B cell (primary cell): ENCODE results near the gene C9orf78. TPM values are rescaled to one million over a fixed set of nuclear protein-coding genes. Genes with fewer than 3 reads are reported as not detected.

Experiments
- ATAC-seq: fragments of 200-7000 bp; cut with Tn5 transposase; one replicate; pipeline ENCODE4 v1.10.0; 2021; ENCODE audit warnings: low read depth, mild to moderate bottlenecking, moderate number of reproducible peaks, moderate library complexity
- CTCF ChIA-PET: fragments of 350-600 bp; sonication (Branson Sonifier 250); formaldehyde crosslinking; loops from one replicate; lab custom pipeline; 2021; ENCODE audit warnings: antibody characterized with exemption, inconsistent platforms; lab: Charles Lee
- POLR2A ChIA-PET: fragments of 350-600 bp; sonication (Branson Sonifier 250); formaldehyde crosslinking; loops from one replicate; lab custom pipeline; 2021; ENCODE audit warnings: antibody characterized with exemption; lab: Charles Lee
- DNase-seq: peaks from one replicate; pipeline ENCODE4 v3.0.0; 2013
- H2AFZ ChIP-seq: 2 replicates; pipeline ENCODE4 v1.6.1; 2012; ENCODE audit warnings: mild to moderate bottlenecking, low read depth, low read length; ENCODE audit not compliant: insufficient read depth, poor library complexity, severe bottlenecking
- H3K27ac ChIP-seq, 2 donors: 1 replicate in 1 of 2; 2 replicates in 1 of 2; pipeline ENCODE4 v1.5.1; 2012 to 2013; ENCODE audit warnings: low read length in 2 of 2, mild to moderate bottlenecking in 2 of 2, moderate library complexity in 1 of 2
- H3K27me3 ChIP-seq, 4 experiments: fragments of 200-600 bp in 1 of 4; sonication (generic) in 1 of 4; replicated peaks in 1 of 4; 1 replicate in 2 of 4; 2 replicates in 2 of 4; pipeline versions ENCODE4 v1.6.1 to v1.7.0; 2013 to 2016; ENCODE audit warnings: low read length in 3 of 4, mild to moderate bottlenecking in 2 of 4, mixed read lengths in 1 of 4, moderate library complexity in 1 of 4; ENCODE audit not compliant: insufficient read depth in 4 of 4, control insufficient read depth in 3 of 4; ENCODE audit errors: control extremely low read depth in 1 of 4
- H3K36me3 ChIP-seq, 2 experiments: replicated peaks in 1 of 2; 1 replicate in 1 of 2; 2 replicates in 1 of 2; pipeline versions ENCODE4 v1.6.1 to v1.7.1; 2013; ENCODE audit warnings: low read length in 1 of 2; ENCODE audit not compliant: insufficient read depth in 2 of 2, control insufficient read depth in 1 of 2; ENCODE audit errors: control extremely low read depth in 1 of 2, extremely low read depth in 1 of 2
- H3K4me1 ChIP-seq, 2 donors: fragments of 200-600 bp in 1 of 2; sonication (generic) in 1 of 2; 1 replicate in 1 of 2; 2 replicates in 1 of 2; pipeline versions ENCODE4 v1.5.1 to v1.6.1; 2013 to 2017; ENCODE audit warnings: low read length in 2 of 2; ENCODE audit not compliant: control insufficient read depth in 2 of 2, insufficient read depth in 2 of 2
- H3K4me2 ChIP-seq: replicated peaks from 2 replicates; pipeline ENCODE3; 2012; ENCODE audit warnings: mild to moderate bottlenecking, low read depth, low read length; ENCODE audit not compliant: poor library complexity, severe bottlenecking
- H3K4me3 ChIP-seq, 5 experiments: fragments of 200-600 bp in 1 of 5; sonication (generic) in 1 of 5; 1 replicate in 3 of 5; 2 replicates in 2 of 5; pipeline versions ENCODE4 v1.5.1 to v1.7.0; 2011 to 2016; ENCODE audit warnings: low read length in 4 of 5, mild to moderate bottlenecking in 4 of 5, low read depth in 2 of 5, control low read depth in 1 of 5, moderate library complexity in 1 of 5; ENCODE audit not compliant: insufficient read depth in 1 of 5; ENCODE audit errors: control extremely low read depth in 1 of 5, extremely low read depth in 1 of 5
- H3K79me2 ChIP-seq: fragments of 200-600 bp; sonication (generic); one replicate; pipeline ENCODE4 v1.6.0; 2016; ENCODE audit warnings: low read length; ENCODE audit not compliant: control insufficient read depth, insufficient read depth
- H3K9ac ChIP-seq: fragments of 200-600 bp; sonication (generic); 2 replicates; pipeline ENCODE4 v1.6.1; 2017; ENCODE audit warnings: mild to moderate bottlenecking, low read length, moderate library complexity
- H3K9me3 ChIP-seq, 3 donors: one replicate each; pipeline versions ENCODE4 v1.6.1 to v1.7.1; 2013; ENCODE audit warnings: low read length in 2 of 3; ENCODE audit not compliant: control insufficient read depth in 2 of 3, insufficient read depth in 1 of 3; ENCODE audit errors: control extremely low read depth in 1 of 3
- H4K20me1 ChIP-seq: 2 replicates; pipeline ENCODE4 v1.6.0; 2012; ENCODE audit warnings: mild to moderate bottlenecking, low read length; ENCODE audit not compliant: insufficient read depth, control insufficient read depth, poor library complexity, severe bottlenecking
- H3K27ac Mint-ChIP-seq: one replicate; pipeline ENCODE4 v1.8.0; 2021; ENCODE audit warnings: mixed read lengths
- H3K27me3 Mint-ChIP-seq: one replicate; pipeline ENCODE4 v1.8.0; 2021; ENCODE audit warnings: mixed read lengths
- H3K4me1 Mint-ChIP-seq: one replicate; pipeline ENCODE4 v1.8.0; 2021; ENCODE audit warnings: mixed read lengths
- H3K4me3 Mint-ChIP-seq: one replicate; pipeline ENCODE4 v1.8.0; 2021; ENCODE audit warnings: mixed read lengths
- H3K9me3 Mint-ChIP-seq: one replicate; pipeline ENCODE4 v1.8.0; 2022; ENCODE audit warnings: mixed read lengths; ENCODE audit not compliant: insufficient read depth
- CTCF ChIP-seq: fragments of 200-600 bp; IDR thresholded peaks from one replicate; pipeline ENCODE4 v1.8.0; 2022; ENCODE audit warnings: antibody characterized with exemption, mild to moderate bottlenecking
- EZH2 ChIP-seq: IDR thresholded peaks from 2 replicates; pipeline ENCODE4 v1.6.1; 2012; ENCODE audit warnings: borderline replicate concordance, low read depth, mild to moderate bottlenecking, moderate library complexity, low read length; ENCODE audit not compliant: insufficient read depth, poor library complexity, severe bottlenecking
- WGBS: methylation state at CpG from one replicate; pipeline ENCODE4 v1.1.5; 2013; ENCODE audit warnings: missing lambda C conversion rate; ENCODE audit not compliant: insufficient coverage; 5-methylcytosine and 5-hydroxymethylcytosine counted together
- intact Hi-C: fragments of 100-400 bp; cut with micrococcal nuclease; formaldehyde crosslinking; loops from one replicate; pipeline ENCODE4 v1.10.0; 2022
- polyA plus RNA-seq: library from polyadenylated mRNA; depleted of rRNA; stranded (reverse); fragments of >200 nt; gene quantifications from 2 replicates; pipeline ENCODE4 v1.2.3, GENCODE V29; 2012
- total RNA-seq, 2 donors: library from RNA; stranded (reverse); fragments of 120-200 nt in 1 of 2; gene quantifications; 1 replicate in 1 of 2; 2 replicates in 1 of 2; pipeline versions ENCODE4 v1.2.3 to v1.2.4, GENCODE V29; 2013 to 2022

The C9orf78 gene
- total and polyA plus RNA-seq, 2 donors (not counting 1 experiment from before 2014, with no cell fraction given) = 42.8 to 43.6 TPM

- no peaks in the 10 kb centered on the region for H3K27me3 ChIP-seq
- H3K27ac ChIP-seq = no peak overlapping the region
- ATAC-seq = no peak
- H3K36me3 ChIP-seq = peaks cover 0 to 40% of the 10 kb centered on the region in 2 experiments
- intact Hi-C loops = no loop called here
- H3K9ac ChIP-seq = no peak overlapping the region
- Mint-ChIP-seq H3K27ac (no peak overlapping the region), H3K4me1 (peaks cover 26% of the 10 kb centered on the region), H3K9me3 (no peaks in the 10 kb centered on the region), H3K27me3 (no peaks in the 10 kb centered on the region), H3K4me3 (no peak overlapping the region)
- TF ChIP-seq EZH2 (no peak), CTCF (no peak)
- H3K4me2 ChIP-seq = no peak overlapping the region
- ChIA-PET POLR2A (no interaction called here), CTCF (no interaction called here)
- no peak overlapping the region for H2AFZ ChIP-seq
- H3K4me3 ChIP-seq = no peak overlapping the region
- DNase-seq = no peak
- 96% methylated on average over 27 of the region's 28 CpGs for WGBS
- H3K9me3 ChIP-seq = no peaks in the 10 kb centered on the region
- H4K20me1 ChIP-seq = no peaks in the 10 kb centered on the region
- peaks cover 17 to 28% of the 10 kb centered on the region in 2 donors for H3K4me1 ChIP-seq
- peaks cover 12% of the 10 kb centered on the region for H3K79me2 ChIP-seq
Observed at GRCh38 chr9:129880654-129881546, 45.8 kb upstream of the C9orf78 start.

- H3K4me1 ChIP-seq = peaks cover 12 to 20% of the 10 kb centered on the region in 2 donors
- WGBS = 96% methylated on average over 31 of the region's 31 CpGs
- ChIA-PET POLR2A (no interaction called here), CTCF (no interaction called here)
- ATAC-seq = no peak
- TF ChIP-seq EZH2 (no peak), CTCF (no peak)
- Mint-ChIP-seq H3K4me1 (peaks cover 19% of the 10 kb centered on the region), H3K27ac (no peak overlapping the region), H3K27me3 (no peaks in the 10 kb centered on the region), H3K9me3 (no peaks in the 10 kb centered on the region), H3K4me3 (no peak overlapping the region)
- H3K4me2 ChIP-seq = no peak overlapping the region
- H3K4me3 ChIP-seq = no peak overlapping the region
- no peak overlapping the region for H3K9ac ChIP-seq
- peaks cover 0 to 47% of the 10 kb centered on the region in 2 experiments for H3K36me3 ChIP-seq
- H3K9me3 ChIP-seq = no peaks in the 10 kb centered on the region
- no peaks in the 10 kb centered on the region for H4K20me1 ChIP-seq
- H3K27ac ChIP-seq = no peak overlapping the region
- intact Hi-C loops = no loop called here
- H3K27me3 ChIP-seq = no peaks in the 10 kb centered on the region
- H3K79me2 ChIP-seq = peaks cover 6% of the 10 kb centered on the region
- H2AFZ ChIP-seq = no peak overlapping the region
- DNase-seq = no peak
Observed at GRCh38 chr9:129879991-129880653, 45.0 kb upstream of the C9orf78 start.
